ENCODE data around the gene DNASE1.
A peak's percentile ranks its signal among the peaks of the same experiment; 100 is the strongest.
"Not testable (repeated sequence)": the region's sequence is repeated elsewhere in the genome, so short reads cannot be mapped to it uniquely, and the experiment has no call there.

DNASE1 gene, protein sequence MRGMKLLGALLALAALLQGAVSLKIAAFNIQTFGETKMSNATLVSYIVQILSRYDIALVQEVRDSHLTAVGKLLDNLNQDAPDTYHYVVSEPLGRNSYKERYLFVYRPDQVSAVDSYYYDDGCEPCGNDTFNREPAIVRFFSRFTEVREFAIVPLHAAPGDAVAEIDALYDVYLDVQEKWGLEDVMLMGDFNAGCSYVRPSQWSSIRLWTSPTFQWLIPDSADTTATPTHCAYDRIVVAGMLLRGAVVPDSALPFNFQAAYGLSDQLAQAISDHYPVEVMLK

DNA sequence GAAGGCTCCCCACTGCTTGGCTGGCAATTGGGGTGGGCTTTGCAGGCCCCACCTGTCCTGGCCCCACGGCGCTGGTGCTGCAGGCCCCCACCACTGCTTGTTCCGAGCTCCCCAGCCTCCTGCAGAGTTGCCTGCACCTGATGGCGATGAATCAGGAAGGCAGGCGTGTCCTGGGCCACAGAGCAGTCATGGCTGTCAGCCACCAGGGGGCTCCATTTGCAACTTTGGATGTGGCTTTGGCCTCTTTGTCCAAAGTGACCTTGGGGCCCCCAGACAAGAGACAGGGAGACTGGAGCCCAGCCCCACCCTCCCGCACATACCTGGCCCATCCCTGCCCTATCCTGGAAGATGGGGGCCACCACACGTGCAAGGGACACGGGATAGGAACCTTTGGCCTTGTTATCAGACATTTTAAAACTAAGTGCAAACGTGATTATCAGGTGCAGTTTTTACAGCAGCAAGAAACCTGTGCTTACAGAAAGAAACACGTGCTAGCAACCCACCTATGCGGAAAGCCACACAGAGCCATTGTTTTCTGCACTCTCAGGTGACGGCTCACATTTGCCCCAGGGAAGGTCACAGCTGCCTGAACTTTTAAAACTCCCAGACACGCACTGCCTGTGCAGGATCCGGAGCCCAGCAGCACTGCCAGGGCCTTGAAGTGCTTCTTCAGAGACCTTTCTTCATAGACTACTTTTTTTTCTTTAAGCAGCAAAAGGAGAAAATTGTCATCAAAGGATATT, at the start of gene DNASE1:
Gene DNASE1, plus strand, starts transcription at position 443 of the 743 bp plus-strand sequence. CDS start 683 bp downstream, outside the sequence.
- H3K9ac ChIP-seq (ENCODE audit: low read depth, low read length), result no peak within 1 kb of the TSS
- H3K36me3 ChIP-seq (ENCODE audit: insufficient read depth, low read length), result peaks cover 13% of the 10 kb centered on the region
- peaks cover 12% of the 10 kb centered on the region for H3K4me1 ChIP-seq (ENCODE audit: insufficient read depth, low read length)
- no peaks in the 10 kb centered on the region; the same call in 1 of the 2 replicates for H3K9me3 ChIP-seq (ENCODE audit: control insufficient read depth, insufficient read depth, low read length)

DNA sequence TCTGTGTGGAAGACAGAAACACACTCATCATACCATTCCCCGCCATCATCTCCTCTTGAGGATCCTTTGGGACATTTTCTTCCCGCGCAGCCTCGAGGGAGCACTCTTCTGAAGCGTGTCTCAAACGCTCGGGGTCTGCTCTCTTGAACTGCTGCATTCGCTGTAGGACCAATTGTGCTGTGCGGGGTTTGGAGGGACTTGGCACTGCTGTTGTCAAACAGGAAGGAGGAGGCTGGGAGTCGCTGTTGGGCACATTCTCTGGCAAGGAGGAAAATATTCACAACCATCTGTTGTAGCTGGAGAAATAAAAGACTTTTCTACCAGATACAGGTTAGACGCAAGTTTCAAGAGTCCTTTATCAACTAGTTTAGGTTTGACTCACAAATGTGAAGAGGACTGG, 48.0 kb upstream of the DNASE1 start:
- Histone ChIP-seq H3K4me1 (ENCODE audit: insufficient read depth, low read length) (0 out of 2 replicates have a peak, but pooled peaks cover 5% of the 10 kb centered on the region), H3K9ac (ENCODE audit: low read depth, low read length) (no peak overlapping the region), H3K36me3 (ENCODE audit: insufficient read depth, low read length) (peaks cover 14% of the 10 kb centered on the region), H3K9me3 (ENCODE audit: control insufficient read depth, insufficient read depth, low read length) (no peaks in the 10 kb centered on the region)

DNA sequence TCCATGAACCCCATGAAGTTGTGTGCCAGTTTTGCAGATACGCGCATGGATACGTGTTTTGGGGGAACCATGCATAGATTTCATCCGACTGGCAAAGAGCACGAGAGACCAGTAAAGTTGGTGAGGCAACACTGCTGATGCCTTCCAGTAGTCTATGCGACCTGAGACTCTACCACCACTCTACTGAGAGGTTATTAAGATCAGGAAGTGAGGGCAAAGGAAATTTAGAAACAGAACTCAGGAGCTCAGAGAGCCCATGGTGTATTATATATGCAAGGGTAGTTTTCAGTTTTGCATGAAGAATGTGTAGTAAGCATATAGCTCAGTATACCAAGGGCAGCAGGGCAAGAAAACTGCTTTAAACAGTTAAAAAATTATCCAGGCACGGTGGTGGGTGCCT, 47.3 kb upstream of the DNASE1 start:
- 0 out of 2 replicates have a peak, but pooled peaks cover 5% of the 10 kb centered on the region for H3K4me1 ChIP-seq (ENCODE audit: insufficient read depth, low read length)
- H3K36me3 ChIP-seq (ENCODE audit: insufficient read depth, low read length), result peaks cover 7% of the 10 kb centered on the region; the same call in 1 of the 2 replicates
- H3K9me3 ChIP-seq (ENCODE audit: control insufficient read depth, insufficient read depth, low read length), result no peaks in the 10 kb centered on the region
- no peak overlapping the region for H3K9ac ChIP-seq (ENCODE audit: low read depth, low read length)

DNA sequence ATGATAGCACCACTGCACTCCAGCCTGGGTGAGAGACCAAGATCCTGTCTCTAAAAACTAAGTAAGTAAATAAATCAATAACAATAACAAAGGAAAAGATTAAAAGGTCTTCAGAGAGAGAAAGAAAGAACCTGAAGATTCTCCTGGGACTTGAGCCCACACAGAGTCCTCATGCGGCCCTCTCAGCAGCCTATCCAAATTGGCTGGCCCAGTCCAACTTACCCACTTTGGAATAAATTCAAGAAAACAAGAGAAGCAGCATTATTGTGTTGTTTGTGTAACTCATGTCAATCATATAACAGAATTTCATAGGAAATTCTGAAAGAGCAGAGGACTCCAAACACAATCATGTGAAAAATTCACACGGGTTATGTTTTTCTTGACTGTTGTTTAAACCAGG, 46.9 kb upstream of the DNASE1 start:
- Histone ChIP-seq H3K9me3 (ENCODE audit: control insufficient read depth, insufficient read depth, low read length) (no peaks in the 10 kb centered on the region), H3K36me3 (ENCODE audit: insufficient read depth, low read length) (peaks cover 3% of the 10 kb centered on the region; the same call in 1 of the 2 replicates), H3K4me1 (ENCODE audit: insufficient read depth, low read length) (peaks cover 5% of the 10 kb centered on the region; the same call in 1 of the 2 replicates), H3K9ac (ENCODE audit: low read depth, low read length) (no peak overlapping the region)

DNA sequence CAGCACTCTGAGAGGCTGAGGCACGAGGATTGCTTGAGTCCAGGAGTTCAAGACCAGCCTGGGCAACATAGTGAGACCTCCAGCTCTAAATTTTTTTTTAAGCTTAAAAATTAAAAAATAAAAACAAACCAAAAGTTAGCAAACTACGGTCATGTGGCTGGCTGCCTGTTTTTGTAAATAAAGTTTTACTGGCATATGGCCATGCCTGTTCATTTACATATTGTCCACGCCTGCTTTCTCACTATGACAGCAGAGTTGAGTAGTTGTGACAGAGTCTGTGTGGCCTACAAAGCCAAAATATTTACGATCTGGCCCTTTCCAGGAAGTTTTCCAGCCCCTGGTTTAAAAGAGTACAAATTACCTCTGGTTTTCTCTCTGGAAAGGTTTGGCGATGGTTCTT, 46.4 kb upstream of the DNASE1 start:
- peaks cover 3% of the 10 kb centered on the region; the same call in 1 of the 2 replicates for H3K36me3 ChIP-seq (ENCODE audit: insufficient read depth, low read length)
- H3K4me1 ChIP-seq (ENCODE audit: insufficient read depth, low read length), result peaks cover 10% of the 10 kb centered on the region
- no peak overlapping the region for H3K9ac ChIP-seq (ENCODE audit: low read depth, low read length)
- H3K9me3 ChIP-seq (ENCODE audit: control insufficient read depth, insufficient read depth, low read length), result no peaks in the 10 kb centered on the region

DNA sequence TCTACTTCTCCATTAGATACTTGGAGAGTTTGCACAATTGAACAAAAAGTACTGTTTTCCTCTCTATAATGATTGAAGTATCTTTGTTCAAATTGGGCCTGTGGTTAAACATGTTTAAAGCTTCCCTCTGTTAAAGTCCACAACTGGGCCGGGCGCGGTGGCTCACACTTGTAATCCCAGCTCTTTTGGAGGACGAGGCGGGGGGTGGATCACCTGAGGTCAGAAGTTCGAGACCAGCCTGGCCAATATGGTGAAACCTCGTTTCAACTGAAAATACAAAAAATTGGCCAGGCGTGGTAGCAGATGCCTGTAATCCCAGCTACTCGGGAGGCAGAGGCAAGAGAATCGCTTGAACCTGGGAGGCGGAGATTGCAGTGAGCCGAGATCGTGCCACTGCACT, 45.5 kb upstream of the DNASE1 start:
- H3K4me1 ChIP-seq (ENCODE audit: insufficient read depth, low read length), result peaks cover 12% of the 10 kb centered on the region
- H3K36me3 ChIP-seq (ENCODE audit: insufficient read depth, low read length); H3K9me3 ChIP-seq (ENCODE audit: control insufficient read depth, insufficient read depth, low read length); H3K9ac ChIP-seq (ENCODE audit: low read depth, low read length): not testable (repeated sequence)

DNA sequence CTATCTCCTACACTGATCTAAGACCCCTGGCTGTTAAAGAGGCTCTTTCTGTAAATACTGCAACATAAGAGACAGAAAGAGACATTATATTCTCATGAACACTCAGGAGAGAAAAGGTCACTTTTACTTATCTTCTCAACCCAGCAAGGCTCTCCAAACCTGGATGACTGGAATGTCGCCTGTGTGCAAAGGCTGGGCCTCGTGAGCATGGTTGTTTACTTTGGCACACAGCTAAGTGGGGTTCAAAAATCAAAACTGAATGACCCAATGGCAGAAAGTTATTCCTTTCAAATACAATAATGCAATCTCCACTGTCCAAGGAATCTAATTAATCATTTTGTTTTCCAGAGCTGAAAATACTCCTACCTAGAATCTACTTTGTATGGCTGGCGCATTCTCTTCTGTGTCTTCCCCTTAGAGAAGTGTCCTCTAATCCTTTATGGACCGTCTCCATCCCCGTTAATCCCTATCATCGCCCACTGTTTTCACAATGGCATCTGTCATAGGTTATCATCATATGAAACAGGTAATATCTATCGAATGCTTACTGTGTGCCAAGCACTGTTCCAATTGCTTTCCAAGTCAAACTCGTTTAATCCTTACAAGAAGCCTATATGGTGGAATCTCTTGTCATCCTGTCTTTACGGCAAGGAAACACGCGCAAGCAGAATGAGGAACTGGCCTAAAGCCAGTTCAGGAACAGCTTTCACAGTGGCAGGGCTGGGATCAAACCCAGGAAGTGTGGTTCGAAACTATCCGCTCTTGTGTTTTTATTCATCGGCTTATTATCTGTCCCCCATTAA, 44.4 kb upstream of the DNASE1 start:
- H3K9ac ChIP-seq (ENCODE audit: low read depth, low read length), result peak overlapping the region; percentile 94; the same call in 1 of the 2 replicates
- peaks cover 3% of the 10 kb centered on the region; the same call in 1 of the 2 replicates for H3K36me3 ChIP-seq (ENCODE audit: insufficient read depth, low read length)
- no peaks in the 10 kb centered on the region for H3K9me3 ChIP-seq (ENCODE audit: control insufficient read depth, insufficient read depth, low read length)
- H3K4me1 ChIP-seq (ENCODE audit: insufficient read depth, low read length), result peaks cover 12% of the 10 kb centered on the region

DNA sequence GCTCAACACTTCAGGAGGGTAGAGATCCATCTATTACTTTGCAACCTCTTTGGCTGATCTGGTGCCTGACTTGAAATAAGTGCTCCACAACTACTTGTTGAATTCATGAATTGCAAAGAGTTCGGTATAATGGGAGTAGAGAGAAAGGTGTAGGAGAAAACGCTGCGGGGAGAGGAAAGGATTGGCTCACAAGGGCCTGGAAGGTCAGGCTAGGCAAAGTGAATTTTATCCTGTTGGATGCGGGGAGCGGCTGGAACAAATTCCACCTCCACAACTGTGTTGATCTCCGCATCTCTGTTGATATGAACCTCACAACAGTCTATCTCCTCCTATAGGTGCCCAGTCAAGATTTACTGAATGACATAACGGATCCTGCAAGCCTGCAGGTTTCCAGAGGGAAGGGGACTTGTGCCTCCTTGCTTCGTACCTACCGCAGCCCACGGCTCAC, 43.8 kb upstream of the DNASE1 start:
- Histone ChIP-seq H3K9me3 (ENCODE audit: control insufficient read depth, insufficient read depth, low read length) (no peaks in the 10 kb centered on the region), H3K9ac (ENCODE audit: low read depth, low read length) (peak overlapping the region; percentile 94), H3K36me3 (ENCODE audit: insufficient read depth, low read length) (peaks cover 3% of the 10 kb centered on the region; the same call in 1 of the 2 replicates), H3K4me1 (ENCODE audit: insufficient read depth, low read length) (peaks cover 12% of the 10 kb centered on the region)

DNA sequence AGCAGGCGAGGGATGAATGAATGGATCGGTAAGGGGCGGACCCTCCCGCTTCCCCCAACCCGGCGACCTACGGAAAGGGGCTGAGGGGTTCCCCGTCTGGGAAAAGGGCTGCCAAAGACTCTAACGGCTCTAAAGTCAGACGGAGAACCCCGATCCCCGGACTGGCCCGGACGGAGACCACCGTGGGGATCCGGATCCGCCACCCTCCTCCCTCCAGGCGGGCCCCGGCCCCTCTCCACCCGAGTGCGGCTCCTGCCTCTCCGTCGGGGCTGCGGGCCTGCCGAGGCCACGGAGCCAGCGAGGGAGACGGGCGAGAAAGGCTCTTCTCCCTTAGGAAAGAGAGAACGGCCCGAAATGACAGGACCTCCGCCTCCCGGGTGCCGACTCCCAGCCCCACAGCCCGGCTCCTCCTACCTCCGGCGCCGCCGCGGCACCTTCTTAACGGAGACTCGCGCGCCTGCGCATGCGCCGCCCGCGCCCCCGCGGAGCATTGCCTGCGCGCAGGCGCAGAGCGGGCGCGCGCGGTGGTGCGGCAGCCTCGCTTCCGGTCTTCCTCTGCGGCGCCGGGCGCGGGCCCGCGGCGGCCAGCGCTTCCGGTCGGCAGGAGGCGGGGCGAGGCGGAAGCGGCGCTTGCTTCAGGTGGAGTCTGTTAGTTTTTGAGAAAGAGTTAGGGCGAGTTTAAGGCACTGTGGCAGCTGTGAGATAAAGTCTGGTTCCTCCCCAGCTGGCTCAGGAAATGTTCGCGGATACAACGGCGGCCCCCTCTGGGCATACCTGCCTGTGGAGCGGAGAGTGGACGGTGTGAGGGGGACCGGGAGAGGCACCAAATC, 43.1 kb upstream of the DNASE1 start, which contains the start of gene SLX4:
Gene SLX4, minus strand, starts transcription at position 461 of the 830 bp plus-strand sequence. CDS start 2,642 bp downstream, outside the sequence.
- Histone ChIP-seq H3K9ac (ENCODE audit: low read depth, low read length) (peak within 1 kb of the TSS; percentile 94), H3K36me3 (ENCODE audit: insufficient read depth, low read length) (no peaks in the 10 kb centered on the region), H3K4me1 (ENCODE audit: insufficient read depth, low read length) (peaks cover 12% of the 10 kb centered on the region), H3K9me3 (ENCODE audit: control insufficient read depth, insufficient read depth, low read length) (no peaks in the 10 kb centered on the region)

DNA sequence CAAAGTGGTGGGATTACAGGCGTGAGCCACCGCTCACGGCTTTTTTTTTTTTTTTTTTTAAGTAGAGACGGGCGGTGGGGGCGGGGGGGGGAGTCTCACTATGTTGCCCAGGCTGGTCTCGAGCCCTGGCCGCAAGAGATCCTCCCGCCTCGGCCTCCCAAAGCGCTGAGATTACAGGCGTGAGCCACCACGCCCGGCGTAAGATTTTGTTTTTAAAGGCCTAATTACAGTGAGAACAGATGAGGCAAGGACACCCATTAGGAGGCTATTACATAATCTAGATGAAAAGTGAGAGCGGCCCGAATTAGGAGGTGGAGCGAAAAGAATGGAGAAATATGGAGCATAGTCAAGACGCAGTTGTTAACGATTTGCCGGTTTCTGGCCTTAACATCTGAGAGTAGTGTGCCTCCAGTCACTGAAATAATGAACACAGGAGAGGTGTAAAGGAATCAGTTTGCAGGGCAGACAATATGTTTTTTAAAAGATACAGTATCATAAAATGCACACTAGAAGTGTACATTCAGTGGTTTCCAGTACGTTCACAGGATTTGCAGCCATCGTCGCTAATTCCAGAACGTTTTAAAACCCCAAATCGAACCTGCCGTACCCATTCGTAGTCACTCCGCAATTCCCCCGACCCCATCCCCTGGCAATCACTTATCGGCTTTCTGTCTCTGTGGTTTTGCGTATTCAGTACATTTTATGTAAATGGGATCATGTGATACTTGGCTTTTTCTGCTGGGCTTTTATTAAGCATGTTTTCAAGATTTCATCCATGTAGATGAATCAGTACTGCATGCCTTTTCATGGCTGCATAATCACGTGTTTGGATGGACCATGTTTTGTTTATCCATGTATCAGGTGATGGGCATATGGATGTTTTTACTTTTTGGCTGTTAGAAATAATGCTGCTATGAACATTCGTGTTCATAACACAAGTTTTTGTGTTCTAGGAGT, 41.7 kb upstream of the DNASE1 start:
- Histone ChIP-seq H3K9ac (ENCODE audit: low read depth, low read length) (peak overlapping the region; percentile 94), H3K4me1 (ENCODE audit: insufficient read depth, low read length) (peaks cover 12% of the 10 kb centered on the region), H3K36me3 (ENCODE audit: insufficient read depth, low read length) (no peaks in the 10 kb centered on the region), H3K9me3 (ENCODE audit: control insufficient read depth, insufficient read depth, low read length) (no peaks in the 10 kb centered on the region)

DNA sequence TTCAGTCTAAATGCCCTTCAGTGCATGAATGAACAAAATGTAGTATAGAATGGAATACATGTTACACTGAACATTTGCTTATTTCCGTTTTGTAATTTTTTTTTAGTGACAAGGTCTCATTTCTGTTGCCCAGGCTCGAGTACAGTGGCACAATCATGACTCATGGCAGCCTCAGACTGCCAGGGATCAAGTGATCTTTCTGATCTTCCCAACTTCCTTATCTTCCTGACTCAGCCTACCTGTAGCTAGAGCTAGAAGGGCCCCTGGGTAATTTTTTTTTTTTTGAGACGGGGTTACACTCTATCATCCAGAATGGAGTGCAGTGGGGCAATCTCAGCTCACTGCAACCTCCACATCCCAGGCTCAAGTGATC, 35.7 kb upstream of the DNASE1 start:
- H3K9me3 ChIP-seq (ENCODE audit: control insufficient read depth, insufficient read depth, low read length), result no peaks in the 10 kb centered on the region
- H3K4me1 ChIP-seq (ENCODE audit: insufficient read depth, low read length), result no peaks in the 10 kb centered on the region
- H3K36me3 ChIP-seq (ENCODE audit: insufficient read depth, low read length), result no peaks in the 10 kb centered on the region
- no peak overlapping the region for H3K9ac ChIP-seq (ENCODE audit: low read depth, low read length)

DNA sequence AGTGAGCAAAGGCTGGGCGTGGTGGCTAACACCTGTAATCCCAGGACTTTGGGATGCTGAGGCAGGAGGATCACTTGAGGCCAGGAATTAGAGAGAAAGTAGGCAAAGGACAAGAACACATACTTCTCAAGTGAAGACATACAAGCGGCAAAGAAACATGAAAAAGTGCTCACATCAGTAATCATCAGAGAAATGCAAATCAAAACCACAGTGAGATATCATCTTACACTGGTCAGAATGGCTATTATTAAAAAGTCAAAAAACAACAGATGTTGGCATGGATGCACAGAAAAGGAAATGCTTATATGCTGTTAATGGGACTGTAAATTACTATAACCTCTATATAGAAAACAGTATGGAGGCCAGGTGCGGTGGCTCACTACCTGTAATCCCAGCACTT, 30.8 kb upstream of the DNASE1 start:
- no peaks in the 10 kb centered on the region for H3K36me3 ChIP-seq (ENCODE audit: insufficient read depth, low read length)
- H3K9ac ChIP-seq (ENCODE audit: low read depth, low read length), result no peak overlapping the region
- H3K4me1 ChIP-seq (ENCODE audit: insufficient read depth, low read length), result no peaks in the 10 kb centered on the region
- no peaks in the 10 kb centered on the region for H3K9me3 ChIP-seq (ENCODE audit: control insufficient read depth, insufficient read depth, low read length)

DNA sequence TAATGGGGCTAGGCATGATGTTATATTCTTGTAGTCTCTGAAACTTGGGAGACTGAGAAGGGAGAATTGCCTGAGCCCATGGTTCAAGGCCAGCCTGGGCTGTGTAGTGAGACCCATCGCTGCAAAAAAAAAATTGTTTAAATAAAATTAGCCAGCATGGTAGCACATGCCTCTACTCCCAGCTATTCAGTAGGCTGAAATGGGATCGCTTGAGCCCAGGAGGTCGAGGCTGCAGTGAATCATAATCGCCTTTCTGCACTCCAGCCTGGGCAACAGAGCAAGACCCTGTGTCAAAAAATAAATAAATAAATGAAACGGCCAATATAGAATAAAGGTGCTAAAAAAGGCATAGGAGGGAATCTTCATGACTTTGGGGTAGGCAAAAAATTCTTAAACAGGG, 29.2 kb upstream of the DNASE1 start:
- Histone ChIP-seq H3K9ac (ENCODE audit: low read depth, low read length) (no peak overlapping the region), H3K4me1 (ENCODE audit: insufficient read depth, low read length) (no peaks in the 10 kb centered on the region), H3K36me3 (ENCODE audit: insufficient read depth, low read length) (no peaks in the 10 kb centered on the region), H3K9me3 (ENCODE audit: control insufficient read depth, insufficient read depth, low read length) (no peaks in the 10 kb centered on the region)

Data from ES-I3 (cell line).